Breast epithelium (tissue), 3 donors: Measurements from ENCODE around the gene PITPNM3.

ENCODE experiments used
- CTCF ChIP-seq, 3 donors: fragments of 450-650 bp; IDR thresholded peaks; one replicate each; pipeline ENCODE4 v1.5.1; 2016 to 2017; ENCODE audit warnings: antibody characterized with exemption in 3 of 3, mild to moderate bottlenecking in 3 of 3, moderate library complexity in 3 of 3
- POLR2AphosphoS5 ChIP-seq, 3 donors: sonication (generic); formaldehyde crosslinking; IDR thresholded peaks; one replicate each; pipeline ENCODE4 v1.6.1; 2017; ENCODE audit warnings: antibody characterized with exemption in 3 of 3

- TF ChIP-seq CTCF (IDR thresholded peaks at IDR 0.05) (no peak), POLR2AphosphoS5 (IDR thresholded peaks at IDR 0.05) (no peak)
Measured at GRCh38 chr17:6471531-6472465, 84.6 kb downstream of the PITPNM3 start.
